Nephron (organoid): ENCODE data around the gene PDGFA.

Source experiments
- H3K27ac Mint-ChIP-seq, 3 experiments: 2 replicates each; pipeline ENCODE4 v1.8.0; 2020; ENCODE audit warnings: mixed read lengths in 3 of 3, mild to moderate bottlenecking in 2 of 3, moderate library complexity in 1 of 3
- H3K27me3 Mint-ChIP-seq: 2 replicates; pipeline ENCODE4 v1.8.0; 2021; ENCODE audit warnings: low read depth, mild to moderate bottlenecking, moderate library complexity, mixed read lengths
- H3K36me3 Mint-ChIP-seq: 2 replicates; pipeline ENCODE4 v1.8.0; 2020; ENCODE audit warnings: low read depth, mixed read lengths
- H3K4me1 Mint-ChIP-seq: 2 replicates; pipeline ENCODE4 v1.8.0; 2020; ENCODE audit warnings: mixed read lengths
- H3K4me3 Mint-ChIP-seq, 3 experiments: 2 replicates each; pipeline ENCODE4 v1.8.0; 2020; ENCODE audit warnings: mild to moderate bottlenecking in 3 of 3, mixed read lengths in 3 of 3, moderate library complexity in 2 of 3
- H3K9me3 Mint-ChIP-seq: 2 replicates; pipeline ENCODE4 v1.8.0; 2020; ENCODE audit warnings: mixed read lengths
- TF ChIP-seq, protein P1 (sequence below), 3 experiments: fragments of 200-600 bp; sonication (generic); IDR thresholded peaks; one replicate each; pipeline ENCODE4 v1.5.0; 2021; ENCODE audit warnings: antibody characterized with exemption in 3 of 3; ENCODE audit not compliant: unreplicated experiment in 3 of 3

The PDGFA gene

DNA sequence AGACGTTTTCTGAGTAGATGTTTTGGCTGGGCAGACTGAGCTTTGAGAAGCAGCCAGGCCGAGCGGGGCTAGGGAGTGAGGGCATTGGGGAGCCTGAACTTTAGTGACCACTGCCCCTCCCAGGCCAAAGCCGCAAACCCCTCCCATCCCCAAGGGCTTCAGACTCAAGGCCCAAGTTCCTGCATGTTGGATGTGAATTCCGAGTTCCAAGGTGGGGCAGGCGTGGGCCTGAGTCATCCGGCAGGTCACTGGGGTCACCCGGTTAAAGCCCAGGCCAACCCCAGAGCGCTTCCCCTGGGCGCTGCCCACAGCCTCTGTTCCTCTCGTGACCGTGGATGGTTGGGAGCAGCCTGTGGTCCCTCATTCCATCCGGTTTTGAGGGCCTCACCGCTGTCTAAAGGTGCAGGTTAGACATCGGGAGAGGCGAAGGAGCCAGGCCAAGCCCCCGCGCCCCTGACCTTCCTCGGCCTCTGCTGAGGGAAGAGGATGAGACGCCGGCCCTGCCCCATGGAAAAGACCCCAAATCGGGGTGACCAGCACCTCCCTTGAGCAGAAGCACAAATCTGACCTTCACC lies 6.9 kb upstream of the PDGFA start:
- Mint-ChIP-seq H3K4me3 (no peak overlapping the region), H3K36me3 (no peaks in the 10 kb centered on the region), H3K27me3 (peaks cover 37% of the 10 kb centered on the region), H3K9me3 (no peaks in the 10 kb centered on the region), H3K4me1 (peaks cover 4% of the 10 kb centered on the region), H3K27ac (no peak overlapping the region)
- TF ChIP-seq, protein P1, sequence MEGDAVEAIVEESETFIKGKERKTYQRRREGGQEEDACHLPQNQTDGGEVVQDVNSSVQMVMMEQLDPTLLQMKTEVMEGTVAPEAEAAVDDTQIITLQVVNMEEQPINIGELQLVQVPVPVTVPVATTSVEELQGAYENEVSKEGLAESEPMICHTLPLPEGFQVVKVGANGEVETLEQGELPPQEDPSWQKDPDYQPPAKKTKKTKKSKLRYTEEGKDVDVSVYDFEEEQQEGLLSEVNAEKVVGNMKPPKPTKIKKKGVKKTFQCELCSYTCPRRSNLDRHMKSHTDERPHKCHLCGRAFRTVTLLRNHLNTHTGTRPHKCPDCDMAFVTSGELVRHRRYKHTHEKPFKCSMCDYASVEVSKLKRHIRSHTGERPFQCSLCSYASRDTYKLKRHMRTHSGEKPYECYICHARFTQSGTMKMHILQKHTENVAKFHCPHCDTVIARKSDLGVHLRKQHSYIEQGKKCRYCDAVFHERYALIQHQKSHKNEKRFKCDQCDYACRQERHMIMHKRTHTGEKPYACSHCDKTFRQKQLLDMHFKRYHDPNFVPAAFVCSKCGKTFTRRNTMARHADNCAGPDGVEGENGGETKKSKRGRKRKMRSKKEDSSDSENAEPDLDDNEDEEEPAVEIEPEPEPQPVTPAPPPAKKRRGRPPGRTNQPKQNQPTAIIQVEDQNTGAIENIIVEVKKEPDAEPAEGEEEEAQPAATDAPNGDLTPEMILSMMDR (IDR thresholded peaks at IDR 0.05; ENCODE audit: unreplicated experiment in 3 of 3): no peak

DNA sequence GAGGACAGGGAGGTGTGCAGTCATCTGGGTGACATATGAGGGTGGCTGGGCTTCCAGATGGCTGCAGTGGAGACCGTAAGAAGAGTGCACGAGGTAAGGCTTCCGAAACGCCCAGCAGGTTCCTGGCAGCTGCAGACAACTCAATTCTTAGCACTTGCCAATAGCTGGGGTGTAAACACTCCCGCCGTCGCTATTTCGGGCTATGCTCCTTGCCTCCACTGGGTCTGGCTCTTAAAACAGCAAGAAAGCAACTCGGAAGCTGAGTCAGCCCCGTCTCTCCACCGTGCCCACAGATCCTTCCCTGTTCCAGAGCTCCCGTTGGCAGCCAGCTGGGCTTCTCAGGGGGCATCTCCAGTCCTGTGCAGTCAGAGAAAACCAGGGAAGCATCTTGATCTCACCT lies 6.1 kb upstream of the PDGFA start:
- Mint-ChIP-seq H3K4me1 (peaks cover 4% of the 10 kb centered on the region), H3K27me3 (peaks cover 41% of the 10 kb centered on the region), H3K4me3 (no peak overlapping the region), H3K27ac (no peak overlapping the region), H3K36me3 (no peaks in the 10 kb centered on the region), H3K9me3 (no peaks in the 10 kb centered on the region)
- TF ChIP-seq, protein P1 (IDR thresholded peaks at IDR 0.05; ENCODE audit: unreplicated experiment in 3 of 3): no peak

DNA sequence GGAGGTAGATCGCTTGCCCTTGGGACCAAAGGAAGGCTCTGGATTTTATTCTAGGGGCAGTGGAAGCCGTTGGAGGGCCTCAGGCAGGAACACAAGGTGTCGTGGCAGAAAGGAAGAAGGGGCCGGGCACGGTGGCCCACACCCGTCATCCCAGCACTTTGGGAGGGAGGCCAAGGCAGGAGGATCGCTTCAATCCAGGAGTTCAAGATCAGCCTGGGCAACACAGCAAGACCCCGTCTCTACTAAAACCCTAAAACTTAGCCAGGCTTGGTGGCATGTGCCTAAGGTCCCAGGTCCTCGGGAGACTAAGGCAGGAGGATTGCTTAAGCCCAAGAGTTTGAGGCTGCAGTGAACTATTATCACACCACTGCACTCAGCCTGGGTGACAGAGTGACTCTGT lies 5.2 kb upstream of the PDGFA start:
- Mint-ChIP-seq H3K9me3 (no peaks in the 10 kb centered on the region), H3K36me3 (no peaks in the 10 kb centered on the region), H3K27ac (no peak overlapping the region), H3K4me3 (no peak overlapping the region), H3K27me3 (peaks cover 40% of the 10 kb centered on the region), H3K4me1 (peaks cover 4% of the 10 kb centered on the region)
- TF ChIP-seq, protein P1 (IDR thresholded peaks at IDR 0.05; ENCODE audit: unreplicated experiment in 3 of 3): no peak

DNA sequence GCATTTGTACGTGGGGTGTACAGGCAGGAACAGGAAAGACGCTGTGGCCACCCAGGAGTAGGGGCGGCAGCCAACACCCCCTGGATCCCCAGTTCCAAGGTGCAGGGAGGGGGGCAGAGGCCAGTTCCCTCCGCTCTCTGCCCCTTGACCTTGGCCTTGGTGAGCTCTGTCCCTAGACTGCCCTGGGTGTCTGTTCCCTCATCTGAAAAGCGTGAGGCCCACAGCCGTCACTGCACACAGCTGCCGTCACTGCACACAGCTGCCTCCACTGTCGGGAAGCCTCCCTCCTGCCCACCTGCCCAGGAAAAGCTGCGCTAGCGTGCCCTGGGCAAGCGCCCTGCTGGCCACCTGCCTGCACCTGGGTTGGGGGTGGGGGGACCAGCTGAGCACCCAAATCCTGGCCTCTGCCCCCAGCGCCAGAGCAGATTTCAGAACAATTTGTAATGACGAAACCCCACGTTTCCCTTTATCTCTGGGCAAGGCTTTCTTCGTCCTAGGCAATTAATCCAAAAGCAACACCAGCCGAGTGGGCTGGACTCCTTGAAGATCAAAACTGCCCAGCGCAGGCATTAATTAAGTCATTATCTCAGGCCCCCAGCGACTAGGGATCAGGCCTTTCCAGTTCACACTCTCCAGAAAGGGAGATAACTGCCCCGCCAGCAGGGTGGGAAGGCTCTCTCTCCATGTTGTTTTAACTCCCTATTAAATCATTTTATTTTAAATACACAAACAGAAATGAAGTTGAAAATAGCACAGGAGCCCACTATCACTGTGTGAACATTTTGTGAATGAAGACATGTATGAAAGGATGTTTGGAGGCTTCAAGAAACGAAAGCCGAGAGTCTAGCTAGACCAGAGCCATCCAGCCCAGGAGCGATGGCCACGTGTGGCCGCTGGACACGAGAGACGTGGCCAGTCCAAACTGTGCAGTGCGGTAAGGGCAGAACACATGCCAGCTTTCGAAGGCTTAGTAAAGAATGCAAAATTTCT lies 4.0 kb upstream of the PDGFA start:
- Mint-ChIP-seq H3K4me1 (peaks cover 4% of the 10 kb centered on the region), H3K27me3 (peaks cover 38% of the 10 kb centered on the region), H3K27ac (peak overlapping the region in 1 of 3 experiments; percentile 16), H3K36me3 (no peaks in the 10 kb centered on the region), H3K9me3 (no peaks in the 10 kb centered on the region), H3K4me3 (peak overlapping the region; percentile 55 to 66 (median 56))
- TF ChIP-seq, protein P1 (IDR thresholded peaks at IDR 0.05; ENCODE audit: unreplicated experiment in 3 of 3): no peak

DNA sequence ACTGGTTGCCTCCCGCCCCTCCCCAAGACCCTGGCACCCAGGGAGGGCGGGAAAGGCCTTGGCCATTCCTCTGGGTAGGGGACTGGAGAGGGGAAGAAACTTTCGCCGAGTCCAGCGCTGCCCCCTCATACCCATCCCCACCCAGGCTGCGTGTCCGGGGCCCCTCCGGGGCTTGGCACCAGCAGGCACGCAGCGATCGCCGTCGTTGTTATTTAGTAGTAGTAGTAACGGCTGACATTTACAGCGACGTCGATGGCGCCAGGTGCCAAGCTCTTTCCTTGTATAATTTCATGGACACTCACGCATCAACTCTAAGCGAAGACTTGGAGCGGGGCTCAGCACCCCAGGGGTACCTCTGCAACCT lies 3.3 kb upstream of the PDGFA start:
- H3K4me3 Mint-ChIP-seq: peak overlapping the region; percentile 55 to 66 (median 56)
- no peaks in the 10 kb centered on the region for H3K9me3 Mint-ChIP-seq
- no peak overlapping the region for H3K27ac Mint-ChIP-seq
- no peaks in the 10 kb centered on the region for H3K36me3 Mint-ChIP-seq
- H3K4me1 Mint-ChIP-seq: peaks cover 4% of the 10 kb centered on the region
- TF ChIP-seq, protein P1 (IDR thresholded peaks at IDR 0.05; ENCODE audit: unreplicated experiment in 3 of 3): no peak
- peaks cover 43% of the 10 kb centered on the region for H3K27me3 Mint-ChIP-seq
